Liver (tissue), 9 donors: ENCODE results near the gene PODXL2. TPM values are rescaled to one million over a fixed set of nuclear protein-coding genes. Genes with fewer than 3 reads are reported as not detected.

Experiments
- DNase-seq: peaks from one replicate; pipeline ENCODE4 v3.0.0-alpha.2; 2017; ENCODE audit warnings: low spot score
- H3K27ac ChIP-seq, 2 donors: one replicate each; pipeline ENCODE4 v1.7.0; 2013; ENCODE audit warnings: inconsistent platforms in 2 of 2, low read length in 2 of 2, control low read depth in 1 of 2, low read depth in 1 of 2, mild to moderate bottlenecking in 1 of 2
- H3K27me3 ChIP-seq, 4 donors: one replicate each; pipeline versions ENCODE4 v1.6.1 to v1.7.0; 2013; ENCODE audit warnings: low read length in 3 of 4, inconsistent platforms in 1 of 4, mild to moderate bottlenecking in 1 of 4, moderate library complexity in 1 of 4; ENCODE audit not compliant: control insufficient read depth in 4 of 4, insufficient read depth in 4 of 4
- H3K36me3 ChIP-seq, 4 donors: one replicate each; pipeline versions ENCODE4 v1.6.1 to v1.7.0; 2013; ENCODE audit warnings: low read length in 3 of 4, mild to moderate bottlenecking in 3 of 4, low read depth in 1 of 4, moderate library complexity in 1 of 4; ENCODE audit not compliant: control insufficient read depth in 4 of 4, insufficient read depth in 3 of 4
- H3K4me1 ChIP-seq, 4 donors: one replicate each; pipeline versions ENCODE4 v1.6.1 to v1.7.0; 2013; ENCODE audit warnings: low read length in 3 of 4, mild to moderate bottlenecking in 3 of 4, moderate library complexity in 1 of 4; ENCODE audit not compliant: control insufficient read depth in 4 of 4, insufficient read depth in 4 of 4
- H3K4me3 ChIP-seq, 3 donors: one replicate each; pipeline versions ENCODE4 v1.6.1 to v1.7.0; 2013; ENCODE audit warnings: low read length in 3 of 3, control low read depth in 1 of 3, low read depth in 1 of 3, mild to moderate bottlenecking in 1 of 3
- H3K9ac ChIP-seq, 2 donors: one replicate each; pipeline ENCODE4 v1.7.0; 2013; ENCODE audit warnings: low read length in 2 of 2, mild to moderate bottlenecking in 2 of 2, moderate library complexity in 2 of 2, control low read depth in 1 of 2, low read depth in 1 of 2
- H3K9me3 ChIP-seq, 4 donors: one replicate each; pipeline versions ENCODE4 v1.6.1 to v1.7.0; 2013; ENCODE audit warnings: low read length in 3 of 4; ENCODE audit not compliant: control insufficient read depth in 4 of 4
- ATF3 ChIP-seq: IDR thresholded peaks from 2 replicates; pipeline ENCODE4 v1.6.1; 2016; ENCODE audit warnings: antibody characterized with exemption
- EGR1 ChIP-seq, 2 donors: IDR thresholded peaks; 2 replicates each; pipeline ENCODE4 v1.6.1; 2016 to 2018; ENCODE audit warnings: antibody characterized with exemption in 2 of 2, low read depth in 2 of 2
- FOXA2 ChIP-seq: IDR thresholded peaks from 2 replicates; pipeline ENCODE4 v1.6.1; 2016; ENCODE audit warnings: antibody characterized with exemption
- GABPA ChIP-seq, 2 donors: IDR thresholded peaks in 1 of 2; conservative IDR thresholded peaks in 1 of 2; 2 replicates each; pipeline ENCODE4 v1.6.1; 2016; ENCODE audit warnings: antibody characterized with exemption in 2 of 2, mild to moderate bottlenecking in 1 of 2, moderate library complexity in 1 of 2
- HNF4A ChIP-seq, 2 donors: conservative IDR thresholded peaks; 2 replicates each; pipeline ENCODE4 v1.6.1; 2016; ENCODE audit warnings: antibody characterized with exemption in 2 of 2, mild to moderate bottlenecking in 2 of 2
- JUND ChIP-seq, 2 donors: IDR thresholded peaks; 2 replicates each; pipeline ENCODE4 v1.6.1; 2016; ENCODE audit warnings: antibody characterized with exemption in 2 of 2
- MAX ChIP-seq: IDR thresholded peaks from 2 replicates; pipeline ENCODE4 v1.6.1; 2016; ENCODE audit warnings: antibody characterized with exemption
- NR2F2 ChIP-seq: IDR thresholded peaks from 2 replicates; pipeline ENCODE4 v1.6.1; 2016; ENCODE audit warnings: antibody characterized with exemption
- REST ChIP-seq: IDR thresholded peaks from 2 replicates; pipeline ENCODE4 v1.6.1; 2016; ENCODE audit warnings: antibody characterized with exemption, mild to moderate bottlenecking
- RXRA ChIP-seq, 2 donors: IDR thresholded peaks; 2 replicates each; pipeline ENCODE4 v1.6.1; 2017 to 2018; ENCODE audit warnings: antibody characterized with exemption in 2 of 2, mild to moderate bottlenecking in 1 of 2
- SP1 ChIP-seq: IDR thresholded peaks from 2 replicates; pipeline ENCODE4 v1.6.1; 2018; ENCODE audit warnings: antibody characterized with exemption, mild to moderate bottlenecking
- YY1 ChIP-seq: IDR thresholded peaks from 2 replicates; pipeline ENCODE4 v1.6.1; 2016; ENCODE audit warnings: antibody characterized with exemption, mild to moderate bottlenecking
- ZBTB33 ChIP-seq: IDR thresholded peaks from 2 replicates; pipeline ENCODE4 v1.6.1; 2016; ENCODE audit warnings: antibody characterized with exemption
- WGBS: extraction: QIAGEN DNeasy Blood & Tissue Kit; methylation state at CpG from one replicate; pipeline ENCODE4 v1.1.7; 2013; 5-methylcytosine and 5-hydroxymethylcytosine counted together
- polyA plus RNA-seq, 2 donors: library from polyadenylated mRNA; stranded (reverse) in 1 of 2; unstranded in 1 of 2; fragments of 200-250 nt in 1 of 2; fragments of >200 nt in 1 of 2; fragmentation: Nextera tagmentation in 1 of 2; extraction: Ambion mirVana in 1 of 2; gene quantifications; one replicate each; pipeline versions ENCODE4 v1.2.1 to v1.2.3, GENCODE V29; 2013 to 2015
- total RNA-seq, 2 donors: library from RNA; depleted of rRNA; stranded (reverse); fragments of >200 nt; gene quantifications; one replicate each; pipeline ENCODE4 v1.2.3, GENCODE V29; 2014
- donor health status: healthy.
- donor health status: healthy.
- donor health status: healthy.
- donor health status: healthy.
- donor health status: healthy.

The PODXL2 gene
- total and polyA plus RNA-seq, 4 donors, result 0.47 to 1.4 (median 0.88) TPM

GRCh38 chr3:127647166-127647844 lies 18.3 kb downstream of the PODXL2 start:
- no peak overlapping the region for H3K4me3 ChIP-seq
- no peaks in the 10 kb centered on the region for H3K9me3 ChIP-seq
- no peak overlapping the region for H3K9ac ChIP-seq
- H3K36me3 ChIP-seq, result no peaks in the 10 kb centered on the region
- WGBS, result 90% methylated on average over 13 of the region's 13 CpGs
- H3K27ac ChIP-seq, result no peak overlapping the region
- peaks cover 0 to 2% (median 1%) of the 10 kb centered on the region in 4 donors for H3K4me1 ChIP-seq
- no peaks in the 10 kb centered on the region for H3K27me3 ChIP-seq
- no peak for DNase-seq
- TF ChIP-seq MAX (no peak), ATF3 (no peak), HNF4A (conservative IDR thresholded peaks at IDR 0.05) (no peak), EGR1 (IDR thresholded peaks at IDR 0.05; ENCODE audit: low read depth in 2 of 2) (no peak), RXRA (IDR thresholded peaks at IDR 0.05) (no peak), FOXA2 (no peak), YY1 (no peak)

- H3K27me3 ChIP-seq, result no peaks in the 10 kb centered on the region
- no peak overlapping the region for H3K9ac ChIP-seq
- no peak overlapping the region for H3K27ac ChIP-seq
- no peak for DNase-seq
- H3K4me3 ChIP-seq, result no peak overlapping the region
- H3K36me3 ChIP-seq, result no peaks in the 10 kb centered on the region
- peaks cover 0 to 6% (median 3%) of the 10 kb centered on the region in 4 donors for H3K4me1 ChIP-seq
- H3K9me3 ChIP-seq, result no peaks in the 10 kb centered on the region
- no peak for TF ChIP-seq GABPA (IDR thresholded peaks at IDR 0.05 in 1 of 2, conservative IDR thresholded peaks at IDR 0.05 in 1 of 2)
- TF ChIP-seq NR2F2, result no peak
- no peak for TF ChIP-seq SP1
- no peak for TF ChIP-seq JUND (IDR thresholded peaks at IDR 0.05)
- no peak for TF ChIP-seq HNF4A (conservative IDR thresholded peaks at IDR 0.05)
- TF ChIP-seq ZBTB33, result no peak
- no peak for TF ChIP-seq ATF3
- no peak for TF ChIP-seq REST
- TF ChIP-seq YY1, result no peak
Measured at GRCh38 chr3:127647845-127648204, 18.8 kb downstream of the PODXL2 start.
